Transverse colon (tissue), 4 donors: ENCODE results near the gene ZNF678. TPM values are rescaled to one million over a fixed set of nuclear protein-coding genes. Genes with fewer than 3 reads are reported as not detected.

Experiments used
- DNase-seq: peaks from one replicate; pipeline ENCODE4 v3.0.0-alpha.2; 2019
- H3K27ac ChIP-seq, 4 donors: fragments of 200-600 bp; sonication (generic); 2 replicates each; pipeline ENCODE4 v1.5.1; 2016 to 2018; ENCODE audit warnings: inconsistent platforms in 4 of 4
- H3K27me3 ChIP-seq: fragments of 200-600 bp; sonication (generic); 2 replicates; pipeline ENCODE4 v1.5.1; 2017; ENCODE audit warnings: inconsistent platforms
- H3K36me3 ChIP-seq, 4 donors: fragments of 200-600 bp; sonication (generic); 2 replicates each; pipeline ENCODE4 v1.5.1; 2017 to 2019; ENCODE audit warnings: inconsistent platforms in 4 of 4
- H3K4me1 ChIP-seq, 4 donors: fragments of 200-600 bp; sonication (generic); 2 replicates each; pipeline ENCODE4 v1.5.1; 2017 to 2020; ENCODE audit warnings: inconsistent platforms in 4 of 4
- H3K4me3 ChIP-seq, 4 donors: fragments of 200-600 bp; sonication (generic); 1 replicate in 1 of 4; 2 replicates in 3 of 4; pipeline versions ENCODE4 v1.5.1 to v1.6.1; 2017 to 2019; ENCODE audit warnings: inconsistent platforms in 4 of 4
- H3K9me3 ChIP-seq, 2 donors: fragments of 200-600 bp; sonication (generic); 2 replicates each; pipeline ENCODE4 v1.5.1; 2017 to 2019; ENCODE audit warnings: inconsistent platforms in 2 of 2
- CTCF ChIP-seq, 5 experiments: fragments of 200-600 bp in 3 of 5; fragments of 450-650 bp in 2 of 5; sonication (generic) in 3 of 5; IDR thresholded peaks; 1 replicate in 2 of 5; 2 replicates in 3 of 5; pipeline ENCODE4 v1.5.1; 2016 to 2017; ENCODE audit warnings: antibody characterized with exemption in 5 of 5, inconsistent platforms in 3 of 5, mild to moderate bottlenecking in 2 of 5, moderate library complexity in 1 of 5
- EP300 ChIP-seq: sonication (generic); formaldehyde crosslinking; IDR thresholded peaks from one replicate; pipeline ENCODE4 v1.6.1; 2017; ENCODE audit warnings: antibody characterized with exemption, low read depth
- POLR2A ChIP-seq: fragments of 450-650 bp; IDR thresholded peaks from one replicate; pipeline ENCODE4 v1.6.1; 2016; ENCODE audit warnings: antibody characterized with exemption, mild to moderate bottlenecking, moderate library complexity
- POLR2AphosphoS5 ChIP-seq, 3 donors: sonication (generic); formaldehyde crosslinking; IDR thresholded peaks; one replicate each; pipeline ENCODE4 v1.6.1; 2016; ENCODE audit warnings: antibody characterized with exemption in 3 of 3
- WGBS, 2 donors: methylation state at CpG; one replicate each; pipeline ENCODE4 v1.1.5; 2018; ENCODE audit warnings: low coverage in 1 of 2; 5-methylcytosine and 5-hydroxymethylcytosine counted together
- in situ Hi-C, 4 donors: fragments of 200-750 bp; cut with MboI; loops; one replicate each; pipeline versions ENCODE4 v1.15.0 to v1.15.1; 2017; ENCODE audit warnings: low sequenced_read_pairs in 3 of 4, low pct_ligation_motif_present in 1 of 4, low pct_unique_long_range_greater_than_20kb in 1 of 4
- intact Hi-C: fragments of 100-400 bp; cut with DNase I; formaldehyde crosslinking; loops from one replicate; pipeline ENCODE4 v1.15.1; 2023; ENCODE audit warnings: low total_unique reads
- total RNA-seq, 4 donors: library from RNA; depleted of rRNA; stranded (reverse); fragments of >200 nt; gene quantifications; one replicate each; pipeline ENCODE4 v1.1.0, GENCODE V29; 2016

Gene ZNF678
- 10 to 100 TPM in 3 of 4 donors, 1 to 10 TPM in 1; 5.2 to 80.2 (median 14.7) TPM for total RNA-seq

DNA sequence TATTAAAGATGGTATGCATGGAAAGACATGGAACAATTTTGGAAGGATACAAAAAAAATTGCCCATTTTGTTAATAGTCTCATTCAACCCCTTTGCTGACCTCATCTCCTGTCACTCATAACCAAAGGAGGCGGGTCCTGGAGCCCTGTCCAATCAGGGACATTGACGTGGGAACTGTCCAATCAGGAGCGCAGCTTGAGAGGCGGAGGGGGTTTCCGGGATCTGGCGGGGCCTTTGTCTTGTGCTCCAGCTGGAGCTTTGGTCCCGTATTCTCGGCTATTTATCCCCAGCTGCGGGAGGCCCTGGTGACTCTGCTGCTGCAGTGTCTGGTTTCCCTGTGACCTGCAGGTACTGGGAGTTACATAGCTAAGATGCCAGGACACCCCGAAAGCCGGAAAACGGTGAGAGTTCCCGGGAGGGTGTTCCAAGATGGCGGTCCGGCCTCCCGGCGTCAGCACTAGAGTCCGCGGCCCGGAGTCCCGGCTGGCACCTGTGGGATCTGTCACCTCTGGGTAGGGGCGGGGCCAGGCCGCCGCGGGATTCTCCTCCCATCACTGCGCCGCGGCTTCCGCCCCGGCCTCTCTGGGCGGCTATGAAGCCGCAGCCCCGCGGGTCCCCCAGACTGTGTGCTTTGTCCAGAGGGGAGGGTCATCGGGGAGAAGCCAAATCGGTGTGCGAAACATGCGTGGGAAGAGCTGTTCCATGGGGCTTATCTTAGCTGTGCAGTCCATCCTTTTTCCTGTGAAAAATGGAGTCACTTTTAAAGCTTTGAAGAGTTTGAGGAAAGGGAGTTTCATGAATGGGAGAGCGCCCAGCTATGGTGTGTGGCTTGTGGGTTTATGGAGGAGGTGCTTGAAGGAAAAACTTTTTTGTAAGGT is at the start of gene ZNF678:
Gene ZNF678, plus strand, starts transcription at position 233 of the 878 bp plus-strand sequence. CDS start 87,436 bp downstream, outside the sequence.
- H3K36me3 ChIP-seq, result no peaks in the 10 kb centered on the region
- WGBS, 2 donors, result 0% methylated on average over 6 to 39 of the region's 39 CpGs
- in situ Hi-C loops (no loop called here), intact Hi-C loops (no loop called here)
- DNase-seq, result peak; percentile 92
- no peaks in the 10 kb centered on the region for H3K9me3 ChIP-seq
- peak within 1 kb of the TSS; percentile 74 to 90 (median 89) for H3K27ac ChIP-seq
- TF ChIP-seq POLR2AphosphoS5 (IDR thresholded peaks at IDR 0.05) (peak in 2 of 3 donors; percentile 39 to 62), POLR2A (peak; percentile 67), CTCF (IDR thresholded peaks at IDR 0.05) (no peak)
- peak within 1 kb of the TSS; percentile 45 to 70 (median 54) for H3K4me3 ChIP-seq
- H3K27me3 ChIP-seq, result peaks cover 27% of the 10 kb centered on the region
- H3K4me1 ChIP-seq, result peaks cover 0 to 7% (median 7%) of the 10 kb centered on the region in 4 donors

DNA sequence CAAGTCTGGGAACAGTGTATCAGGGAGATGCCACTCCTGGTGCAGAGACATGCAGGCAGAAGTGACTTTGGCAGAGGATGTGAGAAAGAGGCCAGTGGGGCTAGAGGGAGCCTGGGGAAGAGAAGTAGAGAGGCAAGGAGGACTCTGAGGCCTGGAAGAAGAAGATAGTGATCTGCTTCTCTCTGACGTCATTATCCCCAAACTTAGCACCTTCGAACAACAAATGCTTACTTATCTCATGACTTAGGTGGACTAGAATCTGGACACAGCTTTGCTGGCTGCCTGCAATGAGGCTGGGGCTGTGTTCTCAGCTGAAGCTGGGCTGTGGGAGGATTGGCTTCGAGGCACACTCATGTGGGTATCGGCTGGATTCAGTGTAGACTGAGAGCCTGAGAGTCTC is 44.5 kb upstream of the ZNF678 start:
- Histone ChIP-seq H3K27ac (no peak overlapping the region), H3K27me3 (no peaks in the 10 kb centered on the region), H3K9me3 (peaks cover 0 to 3% of the 10 kb centered on the region in 2 donors), H3K36me3 (no peaks in the 10 kb centered on the region), H3K4me3 (no peak overlapping the region), H3K4me1 (no peaks in the 10 kb centered on the region)
- DNase-seq, result no peak
- intact Hi-C loops, result no loop called here
- in situ Hi-C loops, result no loop called here
- TF ChIP-seq CTCF (IDR thresholded peaks at IDR 0.05) (no peak), POLR2AphosphoS5 (IDR thresholded peaks at IDR 0.05) (no peak), POLR2A (no peak), EP300 (no peak)
- 84% methylated on average over 4 of the region's 4 CpGs; no CpG with 5 or more reads in 1 of the 2 donors for WGBS, 2 donors

DNA sequence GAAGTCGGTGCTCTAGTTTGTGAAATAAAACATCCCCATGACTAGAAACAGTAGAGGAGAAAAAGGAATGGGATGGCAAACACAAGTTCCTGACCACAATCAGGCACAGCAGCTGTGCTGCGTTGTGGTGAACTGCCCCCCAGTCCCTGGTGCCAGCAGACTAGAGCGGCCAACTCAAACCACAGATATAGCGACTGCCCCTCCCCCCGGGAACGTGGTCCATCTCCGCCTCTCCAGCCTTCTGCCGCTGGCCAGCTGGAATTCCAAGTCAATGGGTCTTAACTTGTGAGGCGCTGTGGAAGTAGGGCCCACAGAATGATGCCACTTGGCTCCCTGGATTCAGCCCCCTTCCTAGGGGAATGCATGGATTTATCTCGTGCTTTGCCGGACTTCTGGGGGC is 41.6 kb upstream of the ZNF678 start:
- Histone ChIP-seq H3K27me3 (no peaks in the 10 kb centered on the region), H3K27ac (no peak overlapping the region), H3K4me3 (no peak overlapping the region), H3K9me3 (peaks cover 12 to 13% of the 10 kb centered on the region in 2 donors), H3K36me3 (no peaks in the 10 kb centered on the region), H3K4me1 (no peaks in the 10 kb centered on the region)
- in situ Hi-C loops, result no loop called here
- no peak for DNase-seq
- intact Hi-C loops, result no loop called here
- WGBS, 2 donors, result 68 to 83% methylated on average over 4 to 11 of the region's 11 CpGs
- TF ChIP-seq EP300, result no peak
- no peak for TF ChIP-seq CTCF (IDR thresholded peaks at IDR 0.05)
- no peak for TF ChIP-seq POLR2A
- no peak for TF ChIP-seq POLR2AphosphoS5 (IDR thresholded peaks at IDR 0.05)

- Histone ChIP-seq H3K27ac (no peak overlapping the region), H3K27me3 (no peaks in the 10 kb centered on the region), H3K36me3 (no peaks in the 10 kb centered on the region), H3K4me3 (no peak overlapping the region), H3K4me1 (no peaks in the 10 kb centered on the region), H3K9me3 (peaks cover 51 to 59% of the 10 kb centered on the region in 2 donors)
- intact Hi-C loops (no loop called here), in situ Hi-C loops (no loop called here)
- 78 to 86% methylated on average over 2 of the region's 2 CpGs for WGBS, 2 donors
- DNase-seq, result no peak
- TF ChIP-seq POLR2A (no peak), EP300 (no peak), CTCF (IDR thresholded peaks at IDR 0.05) (no peak), POLR2AphosphoS5 (IDR thresholded peaks at IDR 0.05) (no peak)
Measured at GRCh38 chr1:227526524-227526923, 36.8 kb upstream of the ZNF678 start.
